Measurements from ENCODE around the gene IPPK.

Gene IPPK

GRCh38 chr9:92613268-92614122, 56.4 kb downstream of the IPPK start:
- TF ChIP-seq CTCF (IDR thresholded peaks at IDR 0.05), result no peak

- TF ChIP-seq CTCF (IDR thresholded peaks at IDR 0.05), result no peak
These were observed 57.1 kb downstream of the IPPK start for GRCh38 chr9:92612816-92613215.

DNA sequence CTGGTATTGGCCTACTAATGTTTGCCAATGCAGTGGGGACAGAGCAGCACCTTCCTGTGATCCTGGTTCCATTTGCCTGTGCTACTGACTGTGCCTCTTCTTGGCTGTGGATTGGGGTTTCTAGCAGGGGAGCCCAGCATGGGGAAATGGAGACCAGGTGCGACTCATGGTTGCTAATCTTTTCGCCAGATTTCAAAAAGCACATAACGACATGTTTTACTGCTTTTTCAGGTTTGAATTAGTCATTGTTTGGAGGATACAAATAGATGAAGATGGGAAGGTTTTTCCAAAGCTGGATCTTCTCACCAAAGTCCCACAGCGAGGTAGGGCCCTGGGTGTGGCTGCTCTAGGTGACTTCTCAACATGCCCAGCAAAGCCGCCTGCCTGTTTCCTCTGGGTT, 57.6 kb downstream of the IPPK start:
- no peak for TF ChIP-seq CTCF (IDR thresholded peaks at IDR 0.05)

GRCh38 chr9:92611621-92612285, 58.2 kb downstream of the IPPK start:
- no peak for TF ChIP-seq CTCF (IDR thresholded peaks at IDR 0.05)

DNA sequence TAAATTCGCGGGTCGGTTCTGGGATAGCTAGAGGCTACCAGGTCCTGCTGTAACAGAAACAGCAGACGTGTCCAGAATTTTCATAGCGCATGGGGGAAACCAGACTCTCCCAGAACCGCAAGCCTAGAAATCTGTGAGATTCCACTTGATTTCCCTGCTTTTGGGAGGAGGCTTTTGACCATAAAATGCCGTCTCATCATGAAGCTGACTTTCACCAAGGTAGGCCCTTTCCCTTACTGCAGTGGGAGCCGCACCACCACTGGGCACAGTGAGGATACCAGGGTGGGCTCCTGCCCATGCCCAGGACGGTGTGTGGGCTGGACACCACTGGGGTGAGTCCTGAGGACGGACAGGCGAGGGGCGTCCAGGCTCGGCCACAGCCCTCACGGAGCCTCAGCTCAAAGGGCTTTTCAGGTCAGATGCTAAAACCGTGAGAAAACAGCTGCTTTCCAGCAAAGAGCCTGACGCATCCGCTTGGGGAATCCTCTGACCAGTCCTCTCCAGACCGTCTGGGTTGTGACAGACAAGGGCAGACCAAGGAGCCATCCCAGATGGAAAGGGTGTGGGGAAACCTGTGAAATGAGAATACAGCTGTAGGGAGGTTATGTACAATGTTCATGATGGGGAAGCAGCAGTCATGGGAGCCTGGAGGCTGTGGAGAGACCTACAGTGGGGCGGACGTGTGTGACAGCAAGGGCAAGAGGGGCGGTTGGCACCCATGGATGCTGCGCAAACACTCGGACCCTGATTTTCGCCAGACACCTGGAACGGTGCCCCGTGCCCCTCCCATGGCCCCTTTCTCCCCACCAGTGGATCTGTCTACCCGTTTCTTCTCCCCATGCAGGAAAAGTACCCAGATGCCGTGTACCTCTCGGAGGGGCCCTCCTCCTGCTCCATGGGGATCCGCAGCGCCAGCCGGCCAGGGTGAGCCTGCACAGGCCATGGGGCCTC, 59.2 kb downstream of the IPPK start:
- TF ChIP-seq CTCF (IDR thresholded peaks at IDR 0.05), result no peak

DNA sequence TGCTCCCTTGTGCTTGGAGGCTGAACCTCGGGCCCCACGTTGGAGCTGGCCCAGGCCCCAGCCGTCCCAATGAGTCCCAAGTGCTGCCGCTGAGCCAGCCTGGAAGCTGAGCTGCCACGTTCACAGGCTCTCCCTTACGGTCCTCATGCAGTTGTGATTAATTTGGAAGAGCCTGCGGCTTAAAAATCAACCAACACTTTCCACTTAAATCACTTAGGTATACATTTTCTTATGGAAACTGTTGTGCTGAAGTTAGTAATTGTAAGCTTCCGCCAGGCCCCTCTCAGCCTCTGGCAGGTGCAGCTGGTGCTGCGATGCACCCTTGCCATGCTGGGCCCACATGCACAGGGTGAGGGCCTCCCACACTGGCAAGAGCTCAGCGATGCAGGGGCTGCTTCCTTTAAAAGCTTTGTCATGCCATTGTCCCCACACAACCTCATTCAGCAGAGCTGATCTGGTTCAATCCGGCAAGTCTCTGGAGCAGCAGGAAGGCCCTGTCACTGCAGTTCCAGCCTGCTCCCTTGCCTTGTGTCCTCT, 61.0 kb downstream of the IPPK start:
- TF ChIP-seq CTCF (IDR thresholded peaks at IDR 0.05), result no peak
